Measurements from ENCODE around the gene GLIS1. TPM values are rescaled to one million over a fixed set of nuclear protein-coding genes. Genes with fewer than 3 reads are reported as not detected.

The GLIS1 gene
- total RNA-seq, 1 experiment from 2014 or later, result 0.13 TPM

- TF ChIP-seq CTCF (conservative IDR thresholded peaks at IDR 0.05; ENCODE audit: low read depth, low read length) (no peak), EZH2 (IDR thresholded peaks at IDR 0.05; ENCODE audit: borderline replicate concordance, low read depth, low read length, poor library complexity, severe bottlenecking) (no peak)
- ChIA-PET POLR2A (ENCODE audit: low non-redundant PET) (no interaction called here), CTCF (no interaction called here)
- Histone ChIP-seq H3K36me3 (ENCODE audit: insufficient read depth, low read length, poor library complexity, severe bottlenecking) (no peaks in the 10 kb centered on the region), H3K9me3 (ENCODE audit: low read depth, low read length, poor library complexity, severe bottlenecking) (no peaks in the 10 kb centered on the region), H3K4me3 (ENCODE audit: low read depth, low read length, poor library complexity, severe bottlenecking) (no peak overlapping the region), H3K27me3 (replicated peaks; ENCODE audit: insufficient read depth, low read depth, low read length, poor library complexity) (no peaks in the 10 kb centered on the region), H3K27ac (ENCODE audit: low read depth, low read length, poor library complexity, severe bottlenecking) (no peak overlapping the region), H3K4me1 (ENCODE audit: insufficient read depth, low read length, poor library complexity, severe bottlenecking) (no peaks in the 10 kb centered on the region)
- intact Hi-C loops (cut with micrococcal nuclease; ENCODE audit: unreplicated experiment), result no loop called here
- no TSS peak for BruUV-seq (replicated peaks)
- no peak for DNase-seq (ENCODE audit: low spot score)
Measured at GRCh38 chr1:53511323-53511932, 227.5 kb downstream of the GLIS1 start.

DNA sequence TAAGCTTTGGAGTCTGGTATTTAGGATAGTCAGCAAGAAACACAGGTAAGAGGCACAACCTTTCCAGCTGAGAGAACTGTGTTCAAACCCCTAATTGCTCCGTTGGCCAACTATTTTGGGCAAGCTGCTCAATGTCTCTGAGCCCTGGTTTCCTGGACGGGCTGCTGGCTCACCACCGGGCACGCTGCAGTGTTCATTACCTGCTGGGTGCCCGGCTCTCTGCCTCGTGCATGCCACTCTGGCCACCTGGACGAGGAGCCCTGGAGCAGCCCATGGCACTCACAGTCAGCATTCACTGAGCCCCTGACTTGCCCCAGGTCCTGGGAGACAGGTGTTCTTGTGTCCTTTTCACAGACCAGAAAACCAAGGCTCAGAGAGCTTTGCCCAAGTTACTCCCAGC, 228.7 kb downstream of the GLIS1 start:
- DNase-seq (ENCODE audit: low spot score), result no peak
- Histone ChIP-seq H3K9me3 (ENCODE audit: low read depth, low read length, poor library complexity, severe bottlenecking) (no peaks in the 10 kb centered on the region), H3K4me1 (ENCODE audit: insufficient read depth, low read length, poor library complexity, severe bottlenecking) (no peaks in the 10 kb centered on the region), H3K27me3 (replicated peaks; ENCODE audit: insufficient read depth, low read depth, low read length, poor library complexity) (no peaks in the 10 kb centered on the region), H3K27ac (ENCODE audit: low read depth, low read length, poor library complexity, severe bottlenecking) (no peak overlapping the region), H3K4me3 (ENCODE audit: low read depth, low read length, poor library complexity, severe bottlenecking) (no peak overlapping the region), H3K36me3 (ENCODE audit: insufficient read depth, low read length, poor library complexity, severe bottlenecking) (no peaks in the 10 kb centered on the region)
- TF ChIP-seq CTCF (conservative IDR thresholded peaks at IDR 0.05; ENCODE audit: low read depth, low read length) (no peak), EZH2 (IDR thresholded peaks at IDR 0.05; ENCODE audit: borderline replicate concordance, low read depth, low read length, poor library complexity, severe bottlenecking) (no peak)
- intact Hi-C loops (cut with micrococcal nuclease; ENCODE audit: unreplicated experiment), result no loop called here
- ChIA-PET POLR2A (ENCODE audit: low non-redundant PET) (interaction anchor here (0.6 kb wide), 1 partner anchor 193 kb away, joined by 25 read pairs; no protein-coding TSS in a partner anchor), CTCF (no interaction called here)
- BruUV-seq (replicated peaks), result no TSS peak

DNA sequence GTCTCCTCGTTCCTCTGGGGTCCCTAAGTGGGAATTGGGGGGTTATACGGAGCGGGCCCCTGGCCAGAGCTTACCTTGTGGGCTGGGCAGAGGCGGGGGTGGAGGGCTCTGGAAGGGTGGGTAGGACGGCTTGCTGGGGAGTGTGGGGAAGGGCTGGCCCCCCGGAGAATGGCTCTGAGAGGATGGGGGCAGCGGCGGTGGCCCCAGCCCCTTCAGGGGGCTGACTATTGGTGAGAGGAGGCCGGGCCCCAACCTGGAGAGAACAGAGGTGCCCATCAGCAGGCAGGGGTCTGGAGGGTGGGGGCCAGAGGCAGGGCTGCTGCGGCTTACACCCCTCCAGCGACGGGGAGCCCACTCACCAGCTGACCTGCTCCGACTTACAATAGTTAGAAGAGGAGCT, 229.2 kb downstream of the GLIS1 start:
- no peaks in the 10 kb centered on the region for H3K27me3 ChIP-seq (replicated peaks; ENCODE audit: insufficient read depth, low read depth, low read length, poor library complexity)
- no peak for DNase-seq (ENCODE audit: low spot score)
- no peak overlapping the region for H3K27ac ChIP-seq (ENCODE audit: low read depth, low read length, poor library complexity, severe bottlenecking)
- no peak overlapping the region for H3K4me3 ChIP-seq (ENCODE audit: low read depth, low read length, poor library complexity, severe bottlenecking)
- no peaks in the 10 kb centered on the region for H3K4me1 ChIP-seq (ENCODE audit: insufficient read depth, low read length, poor library complexity, severe bottlenecking)
- POLR2A ChIA-PET (ENCODE audit: low non-redundant PET), result interaction anchor here (0.5 kb wide), 1 partner anchor 20 kb away, joined by 5 read pairs; no protein-coding TSS in a partner anchor
- CTCF ChIA-PET, result no interaction called here
- no peaks in the 10 kb centered on the region for H3K9me3 ChIP-seq (ENCODE audit: low read depth, low read length, poor library complexity, severe bottlenecking)
- intact Hi-C loops (cut with micrococcal nuclease; ENCODE audit: unreplicated experiment), result no loop called here
- TF ChIP-seq CTCF (conservative IDR thresholded peaks at IDR 0.05; ENCODE audit: low read depth, low read length) (no peak), EZH2 (IDR thresholded peaks at IDR 0.05; ENCODE audit: borderline replicate concordance, low read depth, low read length, poor library complexity, severe bottlenecking) (no peak)
- BruUV-seq (replicated peaks), result no TSS peak
- H3K36me3 ChIP-seq (ENCODE audit: insufficient read depth, low read length, poor library complexity, severe bottlenecking), result no peaks in the 10 kb centered on the region

Data from A673 (cell line).